RPMI7951 (cell line): ENCODE data around the gene ADCK2. TPM values are rescaled to one million over a fixed set of nuclear protein-coding genes. Genes with fewer than 3 reads are reported as not detected.
A peak's percentile ranks its signal among the peaks of the same experiment; 100 is the strongest.
"Not testable (repeated sequence)": the region's sequence is repeated elsewhere in the genome, so short reads cannot be mapped to it uniquely, and the experiment has no call there.

Source experiments
- DNase-seq: peaks from one replicate; pipeline ENCODE4 v3.0.0-alpha.2; 2012; ENCODE audit warnings: low read depth
- total RNA-seq: library from RNA; depleted of rRNA; stranded (reverse); fragments of >200 nt; shearing (Covaris generic); gene quantifications from 2 replicates; pipeline ENCODE4 v1.2.3, GENCODE V29; 2014

The ADCK2 gene
- total RNA-seq, 1 experiment from 2014 or later, result 16.2 TPM

- no peak for DNase-seq
Observed at GRCh38 chr7:140691376-140692045, 18.8 kb downstream of the ADCK2 start.

- not testable (repeated sequence) for DNase-seq
Observed at GRCh38 chr7:140693849-140694248, 21.1 kb downstream of the ADCK2 start.

GRCh38 chr7:140694592-140694991 is 21.8 kb downstream of the ADCK2 start:
- no peak for DNase-seq

- no peak for DNase-seq
Observed at GRCh38 chr7:140695381-140695780, 22.6 kb downstream of the ADCK2 start.

GRCh38 chr7:140696024-140696679 is 23.4 kb downstream of the ADCK2 start:
- peak; percentile 90 for DNase-seq

GRCh38 chr7:140696680-140697446 is 24.1 kb downstream of the ADCK2 start, which contains the start of gene NDUFB2:
TSS of gene NDUFB2 (plus strand) at chr7:140696708. CDS start at chr7:140696745, 37 bp downstream.
- DNase-seq, result peak; percentile 78

GRCh38 chr7:140697447-140698143 is 24.9 kb downstream of the ADCK2 start:
- DNase-seq, result no peak

GRCh38 chr7:140698477-140698876 is 25.7 kb downstream of the ADCK2 start:
- DNase-seq, result no peak

GRCh38 chr7:140702774-140703173 is 30.0 kb downstream of the ADCK2 start:
- no peak for DNase-seq

GRCh38 chr7:140704205-140704604 is 31.5 kb downstream of the ADCK2 start:
- no peak for DNase-seq

GRCh38 chr7:140707132-140707531 is 34.4 kb downstream of the ADCK2 start:
- no peak for DNase-seq

GRCh38 chr7:140708764-140709163 is 36.0 kb downstream of the ADCK2 start:
- not testable (repeated sequence) for DNase-seq

GRCh38 chr7:140712392-140712791 is 39.6 kb downstream of the ADCK2 start:
- DNase-seq, result not testable (repeated sequence)

GRCh38 chr7:140714331-140715040 is 41.7 kb downstream of the ADCK2 start:
- no peak for DNase-seq

- DNase-seq, result no peak
Observed at GRCh38 chr7:140719721-140720120, 47.0 kb downstream of the ADCK2 start.

GRCh38 chr7:140722254-140722653 is 49.5 kb downstream of the ADCK2 start:
- DNase-seq, result no peak

GRCh38 chr7:140723006-140723405 is 50.3 kb downstream of the ADCK2 start:
- no peak for DNase-seq

GRCh38 chr7:140723574-140723973 is 50.8 kb downstream of the ADCK2 start:
- DNase-seq, result no peak

- no peak for DNase-seq
Observed at GRCh38 chr7:140724706-140725105, 52.0 kb downstream of the ADCK2 start.

- peak; percentile 15 for DNase-seq
Observed at GRCh38 chr7:140726281-140726680, 53.5 kb downstream of the ADCK2 start.

- DNase-seq, result no peak
Observed at GRCh38 chr7:140732416-140732815, 59.7 kb downstream of the ADCK2 start.
